HFFc6 (cell line): Measurements from ENCODE around the gene XPO6. TPM values are rescaled to one million over a fixed set of nuclear protein-coding genes. Genes with fewer than 3 reads are reported as not detected.
"Not testable (repeated sequence)": the region's sequence is repeated elsewhere in the genome, so short reads cannot be mapped to it uniquely, and the experiment has no call there.

Experiments
- DNase-seq: peaks from one replicate; pipeline ENCODE4 v3.0.0-alpha.2; 2018
- H3K27ac Mint-ChIP-seq: 2 replicates; pipeline ENCODE4 v1.8.0; 2020; ENCODE audit warnings: mild to moderate bottlenecking, mixed read lengths
- H3K27me3 Mint-ChIP-seq: 2 replicates; pipeline ENCODE4 v1.8.0; 2021; ENCODE audit warnings: mild to moderate bottlenecking, moderate library complexity, mixed read lengths; ENCODE audit not compliant: insufficient read depth
- H3K36me3 Mint-ChIP-seq: 2 replicates; pipeline ENCODE4 v1.8.0; 2021; ENCODE audit warnings: low read depth, mixed read lengths
- H3K4me1 Mint-ChIP-seq: 2 replicates; pipeline ENCODE4 v1.8.0; 2020; ENCODE audit warnings: low read depth, mixed read lengths
- H3K4me3 Mint-ChIP-seq: 2 replicates; pipeline ENCODE4 v1.8.0; 2020; ENCODE audit warnings: mild to moderate bottlenecking, moderate library complexity, mixed read lengths
- H3K9me3 Mint-ChIP-seq: 2 replicates; pipeline ENCODE4 v1.8.0; 2020; ENCODE audit warnings: mild to moderate bottlenecking, mixed read lengths
- CTCF ChIP-seq: fragments of 200-600 bp; sonication (generic); IDR thresholded peaks from 2 replicates; pipeline ENCODE4 v1.5.0; 2021; ENCODE audit warnings: antibody characterized with exemption, mild to moderate bottlenecking
- total RNA-seq, 6 experiments: library from RNA; stranded (reverse); fragmentation: NEBNext Ultra II Directional; extraction: Animal tissue kit (Norgen Biotek cat#: 25700); gene quantifications; 2 replicates in 1 of 6; 3 replicates in 5 of 6; pipeline ENCODE4 v1.2.3, GENCODE V29; 2021

XPO6 gene
- total RNA-seq, 6 experiments from 2014 or later, result 161 to 200 (median 173) TPM

GRCh38 chr16:28121527-28121926 lies 90.2 kb downstream of the XPO6 start:
- Mint-ChIP-seq H3K27ac (no peak overlapping the region), H3K27me3 (no peaks in the 10 kb centered on the region), H3K9me3 (no peaks in the 10 kb centered on the region), H3K4me1 (no peaks in the 10 kb centered on the region), H3K4me3 (no peak overlapping the region), H3K36me3 (peaks cover 56% of the 10 kb centered on the region)
- TF ChIP-seq CTCF, result no peak
- no peak for DNase-seq

GRCh38 chr16:28120754-28121153 lies 91.0 kb downstream of the XPO6 start:
- TF ChIP-seq CTCF, result no peak
- no peak overlapping the region for H3K4me3 Mint-ChIP-seq
- no peak for DNase-seq
- H3K27me3 Mint-ChIP-seq, result no peaks in the 10 kb centered on the region
- H3K27ac Mint-ChIP-seq, result no peak overlapping the region; the same call in 1 of the 2 replicates
- H3K4me1 Mint-ChIP-seq, result no peaks in the 10 kb centered on the region
- peaks cover 63% of the 10 kb centered on the region for H3K36me3 Mint-ChIP-seq
- H3K9me3 Mint-ChIP-seq, result no peaks in the 10 kb centered on the region

GRCh38 chr16:28118637-28119036 lies 93.1 kb downstream of the XPO6 start:
- peaks cover 64% of the 10 kb centered on the region for H3K36me3 Mint-ChIP-seq
- TF ChIP-seq CTCF, result no peak
- H3K4me3 Mint-ChIP-seq, result no peak overlapping the region
- no peaks in the 10 kb centered on the region for H3K4me1 Mint-ChIP-seq
- H3K9me3 Mint-ChIP-seq, result no peaks in the 10 kb centered on the region
- no peak for DNase-seq
- H3K27ac Mint-ChIP-seq, result no peak overlapping the region
- H3K27me3 Mint-ChIP-seq, result no peaks in the 10 kb centered on the region

GRCh38 chr16:28117168-28117565 lies 94.6 kb downstream of the XPO6 start:
- Mint-ChIP-seq H3K36me3 (peaks cover 70% of the 10 kb centered on the region), H3K27ac (no peak overlapping the region), H3K9me3 (no peaks in the 10 kb centered on the region), H3K4me1 (no peaks in the 10 kb centered on the region), H3K27me3 (peaks cover under 1% of the 10 kb centered on the region), H3K4me3 (no peak overlapping the region)
- no peak for TF ChIP-seq CTCF
- no peak for DNase-seq

- H3K4me3 Mint-ChIP-seq, DNase-seq, H3K27me3 Mint-ChIP-seq, H3K4me1 Mint-ChIP-seq, H3K9me3 Mint-ChIP-seq: not testable (repeated sequence)
- Mint-ChIP-seq H3K27ac (peak overlapping the region; percentile 26; the same call in 1 of the 2 replicates), H3K36me3 (peaks cover 58% of the 10 kb centered on the region)
Measured at GRCh38 chr16:28115866-28116265, 95.9 kb downstream of the XPO6 start.

- Mint-ChIP-seq H3K4me3 (no peak overlapping the region), H3K27ac (peak overlapping the region; percentile 54; the same call in 1 of the 2 replicates), H3K36me3 (peaks cover 55% of the 10 kb centered on the region), H3K27me3 (peaks cover 1% of the 10 kb centered on the region), H3K9me3 (no peaks in the 10 kb centered on the region), H3K4me1 (peaks cover 4% of the 10 kb centered on the region; the same call in 1 of the 2 replicates)
- no peak for DNase-seq
- TF ChIP-seq CTCF, result no peak
Measured at GRCh38 chr16:28112908-28113307, 98.9 kb downstream of the XPO6 start.
